Activated T-cell treated with anti-CD3 and anti-CD28 coated beads, Interleukin-2, amount 50 U/mL, for 4 hours (primary cell): ENCODE results near the gene OXCT1. TPM values are rescaled to one million over a fixed set of nuclear protein-coding genes. Genes with fewer than 3 reads are reported as not detected.

Source experiments
- ATAC-seq, 2 donors: fragments of 200-7000 bp; cut with Tn5 transposase; one replicate each; pipeline ENCODE4 v1.10.0; 2021
- DNase-seq: peaks from one replicate; pipeline ENCODE4 v3.0.0-alpha.2; 2020
- H3K27me3 Mint-ChIP-seq: one replicate; pipeline ENCODE4 v1.8.0; 2021; ENCODE audit warnings: low read depth, mixed read lengths
- H3K36me3 Mint-ChIP-seq: one replicate; pipeline ENCODE4 v1.8.0; 2022; ENCODE audit warnings: mixed read lengths; ENCODE audit not compliant: insufficient read depth
- H3K4me1 Mint-ChIP-seq: one replicate; pipeline ENCODE4 v1.8.0; 2021; ENCODE audit warnings: low read depth, mixed read lengths
- H3K4me3 Mint-ChIP-seq: one replicate; pipeline ENCODE4 v1.8.0; 2021; ENCODE audit warnings: mild to moderate bottlenecking, moderate library complexity, mixed read lengths
- H3K9me3 Mint-ChIP-seq: one replicate; pipeline ENCODE4 v1.8.0; 2021; ENCODE audit warnings: mixed read lengths
- total RNA-seq, 3 donors: library from RNA; stranded (reverse); gene quantifications; one replicate each; pipeline ENCODE4 v1.2.1, GENCODE V29; 2021

The OXCT1 gene
- total RNA-seq, 3 donors from 2014 or later, result 77.8 to 96.1 (median 89.7) TPM

- H3K9me3 Mint-ChIP-seq, result no peaks in the 10 kb centered on the region
- H3K27me3 Mint-ChIP-seq, result peaks cover 18% of the 10 kb centered on the region
- no peaks in the 10 kb centered on the region for H3K36me3 Mint-ChIP-seq
- no peak overlapping the region for H3K4me3 Mint-ChIP-seq
- no peaks in the 10 kb centered on the region for H3K4me1 Mint-ChIP-seq
- ATAC-seq (no peak), DNase-seq (no peak)
Measured at GRCh38 chr5:41882765-41883164, 12.5 kb upstream of the OXCT1 start.

GRCh38 chr5:41878643-41879478 is 8.6 kb upstream of the OXCT1 start:
- Mint-ChIP-seq H3K9me3 (no peaks in the 10 kb centered on the region), H3K36me3 (no peaks in the 10 kb centered on the region), H3K4me1 (peaks cover 7% of the 10 kb centered on the region), H3K4me3 (no peak overlapping the region), H3K27me3 (peaks cover 13% of the 10 kb centered on the region)
- ATAC-seq (no peak), DNase-seq (no peak)

- Mint-ChIP-seq H3K36me3 (no peaks in the 10 kb centered on the region), H3K9me3 (no peaks in the 10 kb centered on the region), H3K4me1 (peaks cover 7% of the 10 kb centered on the region), H3K27me3 (peaks cover 11% of the 10 kb centered on the region), H3K4me3 (no peak overlapping the region)
- DNase-seq (no peak), ATAC-seq (no peak)
Measured at GRCh38 chr5:41878173-41878572, 7.9 kb upstream of the OXCT1 start.

GRCh38 chr5:41877408-41877807 is 7.2 kb upstream of the OXCT1 start:
- no peaks in the 10 kb centered on the region for H3K9me3 Mint-ChIP-seq
- no peaks in the 10 kb centered on the region for H3K36me3 Mint-ChIP-seq
- peaks cover 7% of the 10 kb centered on the region for H3K4me1 Mint-ChIP-seq
- ATAC-seq (no peak), DNase-seq (no peak)
- H3K4me3 Mint-ChIP-seq, result no peak overlapping the region
- H3K27me3 Mint-ChIP-seq, result peaks cover 11% of the 10 kb centered on the region

GRCh38 chr5:41876678-41877077 is 6.5 kb upstream of the OXCT1 start:
- H3K4me3 Mint-ChIP-seq, result no peak overlapping the region
- ATAC-seq, result no peak
- H3K36me3 Mint-ChIP-seq, result no peaks in the 10 kb centered on the region
- H3K27me3 Mint-ChIP-seq, result peaks cover 11% of the 10 kb centered on the region
- H3K4me1 Mint-ChIP-seq, result peaks cover 7% of the 10 kb centered on the region
- no peaks in the 10 kb centered on the region for H3K9me3 Mint-ChIP-seq
- no peak for DNase-seq

- DNase-seq, result no peak
- ATAC-seq, result no peak
- peaks cover 17% of the 10 kb centered on the region for H3K4me1 Mint-ChIP-seq
- H3K27me3 Mint-ChIP-seq, result peaks cover 9% of the 10 kb centered on the region
- no peak overlapping the region for H3K4me3 Mint-ChIP-seq
- H3K9me3 Mint-ChIP-seq, result no peaks in the 10 kb centered on the region
- no peaks in the 10 kb centered on the region for H3K36me3 Mint-ChIP-seq
Measured at GRCh38 chr5:41875121-41875520, 4.9 kb upstream of the OXCT1 start.

- no peak for ATAC-seq
- H3K27me3 Mint-ChIP-seq, result peaks cover 5% of the 10 kb centered on the region
- no peak overlapping the region for H3K4me3 Mint-ChIP-seq
- H3K36me3 Mint-ChIP-seq, result no peaks in the 10 kb centered on the region
- no peak for DNase-seq
- H3K9me3 Mint-ChIP-seq, result no peaks in the 10 kb centered on the region
- H3K4me1 Mint-ChIP-seq, result peaks cover 17% of the 10 kb centered on the region
Measured at GRCh38 chr5:41874512-41875060, 4.4 kb upstream of the OXCT1 start.

- no peaks in the 10 kb centered on the region for H3K9me3 Mint-ChIP-seq
- peaks cover 6% of the 10 kb centered on the region for H3K36me3 Mint-ChIP-seq
- H3K4me3 Mint-ChIP-seq, result no peak overlapping the region
- no peak for ATAC-seq
- no peak for DNase-seq
- H3K27me3 Mint-ChIP-seq, result no peaks in the 10 kb centered on the region
- H3K4me1 Mint-ChIP-seq, result peaks cover 40% of the 10 kb centered on the region
Measured at GRCh38 chr5:41871852-41872251, 1.6 kb upstream of the OXCT1 start.

GRCh38 chr5:41870627-41871048 is 413 bp upstream of the OXCT1 start:
- Mint-ChIP-seq H3K36me3 (peaks cover 11% of the 10 kb centered on the region), H3K27me3 (no peaks in the 10 kb centered on the region), H3K9me3 (no peaks in the 10 kb centered on the region), H3K4me1 (peaks cover 50% of the 10 kb centered on the region), H3K4me3 (peak overlapping the region; percentile 93)
- no peak for ATAC-seq
- no peak for DNase-seq

- peaks cover 54% of the 10 kb centered on the region for H3K4me1 Mint-ChIP-seq
- no peaks in the 10 kb centered on the region for H3K27me3 Mint-ChIP-seq
- ATAC-seq, result no peak
- no peak for DNase-seq
- peaks cover 11% of the 10 kb centered on the region for H3K36me3 Mint-ChIP-seq
- no peaks in the 10 kb centered on the region for H3K9me3 Mint-ChIP-seq
- H3K4me3 Mint-ChIP-seq, result peak overlapping the region; percentile 93
Measured at GRCh38 chr5:41869151-41869723, 988 bp downstream of the OXCT1 start.

GRCh38 chr5:41863871-41864486 is 6.2 kb downstream of the OXCT1 start:
- no peaks in the 10 kb centered on the region for H3K27me3 Mint-ChIP-seq
- ATAC-seq (peak; percentile 53 to 70), DNase-seq (no peak)
- H3K36me3 Mint-ChIP-seq, result peaks cover 22% of the 10 kb centered on the region
- no peaks in the 10 kb centered on the region for H3K9me3 Mint-ChIP-seq
- peaks cover 66% of the 10 kb centered on the region for H3K4me1 Mint-ChIP-seq
- no peak overlapping the region for H3K4me3 Mint-ChIP-seq

- peak overlapping the region; percentile 46 for H3K4me3 Mint-ChIP-seq
- H3K4me1 Mint-ChIP-seq, result peaks cover 33% of the 10 kb centered on the region
- H3K9me3 Mint-ChIP-seq, result no peaks in the 10 kb centered on the region
- DNase-seq (no peak), ATAC-seq (peak in 1 of 2 donors; percentile 61)
- peaks cover 21% of the 10 kb centered on the region for H3K36me3 Mint-ChIP-seq
- no peaks in the 10 kb centered on the region for H3K27me3 Mint-ChIP-seq
Measured at GRCh38 chr5:41858890-41859289, 11.3 kb downstream of the OXCT1 start.

- DNase-seq, result no peak
- Mint-ChIP-seq H3K9me3 (no peaks in the 10 kb centered on the region), H3K36me3 (peaks cover 27% of the 10 kb centered on the region), H3K27me3 (no peaks in the 10 kb centered on the region), H3K4me3 (no peak overlapping the region), H3K4me1 (peaks cover 26% of the 10 kb centered on the region)
- no peak for ATAC-seq
Measured at GRCh38 chr5:41857989-41858388, 12.2 kb downstream of the OXCT1 start.

- Mint-ChIP-seq H3K36me3 (peaks cover 33% of the 10 kb centered on the region), H3K4me1 (peaks cover 28% of the 10 kb centered on the region), H3K4me3 (no peak overlapping the region), H3K27me3 (no peaks in the 10 kb centered on the region), H3K9me3 (no peaks in the 10 kb centered on the region)
- peak; percentile 36 for DNase-seq
- ATAC-seq, result peak; percentile 66 to 83
Measured at GRCh38 chr5:41856644-41857491, 13.4 kb downstream of the OXCT1 start.
